Measurements from ENCODE around the gene PSD.

DNA sequence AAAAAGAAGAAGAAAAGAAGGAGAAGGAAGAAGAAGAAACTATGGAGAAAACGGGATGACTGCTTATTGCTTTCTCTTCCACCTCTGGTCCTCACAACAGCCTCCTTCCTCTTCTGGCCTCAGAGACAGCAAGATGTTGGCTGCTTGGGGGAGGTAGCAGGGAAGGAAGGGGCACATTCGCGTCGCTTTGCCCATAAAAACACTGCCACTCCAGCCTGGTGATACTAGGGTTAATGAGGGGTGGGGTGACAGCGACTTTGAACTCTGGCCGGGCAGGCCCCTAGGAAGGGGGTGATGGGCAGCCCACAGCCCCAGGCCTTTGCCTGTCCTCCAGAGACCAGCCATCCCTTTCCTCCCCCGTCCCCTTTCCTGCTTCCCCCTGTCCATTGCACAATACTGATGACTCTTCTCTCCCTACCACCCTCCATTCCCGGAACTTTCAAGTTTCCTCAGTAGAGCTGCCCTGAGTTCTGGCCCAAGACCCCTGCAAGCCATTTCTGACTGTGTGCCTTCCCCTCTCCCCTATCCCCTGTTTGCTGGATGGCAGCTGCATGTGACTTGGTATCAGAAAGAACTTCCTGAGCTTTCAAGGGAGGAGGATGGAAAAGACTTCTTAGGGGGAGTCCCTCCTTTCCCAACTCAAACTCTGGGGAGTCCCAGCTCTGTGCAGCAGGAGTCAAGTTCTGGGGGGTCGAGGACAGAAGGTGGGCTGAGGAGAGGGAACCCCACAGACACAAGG is 16.0 kb upstream of the PSD start:
- TF ChIP-seq EZH2 (IDR thresholded peaks at IDR 0.05; ENCODE audit: low read length, missing control alignments): no peak
- TF ChIP-seq, protein P1, sequence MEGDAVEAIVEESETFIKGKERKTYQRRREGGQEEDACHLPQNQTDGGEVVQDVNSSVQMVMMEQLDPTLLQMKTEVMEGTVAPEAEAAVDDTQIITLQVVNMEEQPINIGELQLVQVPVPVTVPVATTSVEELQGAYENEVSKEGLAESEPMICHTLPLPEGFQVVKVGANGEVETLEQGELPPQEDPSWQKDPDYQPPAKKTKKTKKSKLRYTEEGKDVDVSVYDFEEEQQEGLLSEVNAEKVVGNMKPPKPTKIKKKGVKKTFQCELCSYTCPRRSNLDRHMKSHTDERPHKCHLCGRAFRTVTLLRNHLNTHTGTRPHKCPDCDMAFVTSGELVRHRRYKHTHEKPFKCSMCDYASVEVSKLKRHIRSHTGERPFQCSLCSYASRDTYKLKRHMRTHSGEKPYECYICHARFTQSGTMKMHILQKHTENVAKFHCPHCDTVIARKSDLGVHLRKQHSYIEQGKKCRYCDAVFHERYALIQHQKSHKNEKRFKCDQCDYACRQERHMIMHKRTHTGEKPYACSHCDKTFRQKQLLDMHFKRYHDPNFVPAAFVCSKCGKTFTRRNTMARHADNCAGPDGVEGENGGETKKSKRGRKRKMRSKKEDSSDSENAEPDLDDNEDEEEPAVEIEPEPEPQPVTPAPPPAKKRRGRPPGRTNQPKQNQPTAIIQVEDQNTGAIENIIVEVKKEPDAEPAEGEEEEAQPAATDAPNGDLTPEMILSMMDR (conservative IDR thresholded peaks at IDR 0.05 in 1 of 2, IDR thresholded peaks at IDR 0.05 in 1 of 2; ENCODE audit: low read depth in 1 of 2, low read length in 2 of 2): no peak
